ENCODE data around the gene SRI.
"Not testable (repeated sequence)": the region's sequence is repeated elsewhere in the genome, so short reads cannot be mapped to it uniquely, and the experiment has no call there.

The SRI gene, protein sequence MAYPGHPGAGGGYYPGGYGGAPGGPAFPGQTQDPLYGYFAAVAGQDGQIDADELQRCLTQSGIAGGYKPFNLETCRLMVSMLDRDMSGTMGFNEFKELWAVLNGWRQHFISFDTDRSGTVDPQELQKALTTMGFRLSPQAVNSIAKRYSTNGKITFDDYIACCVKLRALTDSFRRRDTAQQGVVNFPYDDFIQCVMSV

DNA sequence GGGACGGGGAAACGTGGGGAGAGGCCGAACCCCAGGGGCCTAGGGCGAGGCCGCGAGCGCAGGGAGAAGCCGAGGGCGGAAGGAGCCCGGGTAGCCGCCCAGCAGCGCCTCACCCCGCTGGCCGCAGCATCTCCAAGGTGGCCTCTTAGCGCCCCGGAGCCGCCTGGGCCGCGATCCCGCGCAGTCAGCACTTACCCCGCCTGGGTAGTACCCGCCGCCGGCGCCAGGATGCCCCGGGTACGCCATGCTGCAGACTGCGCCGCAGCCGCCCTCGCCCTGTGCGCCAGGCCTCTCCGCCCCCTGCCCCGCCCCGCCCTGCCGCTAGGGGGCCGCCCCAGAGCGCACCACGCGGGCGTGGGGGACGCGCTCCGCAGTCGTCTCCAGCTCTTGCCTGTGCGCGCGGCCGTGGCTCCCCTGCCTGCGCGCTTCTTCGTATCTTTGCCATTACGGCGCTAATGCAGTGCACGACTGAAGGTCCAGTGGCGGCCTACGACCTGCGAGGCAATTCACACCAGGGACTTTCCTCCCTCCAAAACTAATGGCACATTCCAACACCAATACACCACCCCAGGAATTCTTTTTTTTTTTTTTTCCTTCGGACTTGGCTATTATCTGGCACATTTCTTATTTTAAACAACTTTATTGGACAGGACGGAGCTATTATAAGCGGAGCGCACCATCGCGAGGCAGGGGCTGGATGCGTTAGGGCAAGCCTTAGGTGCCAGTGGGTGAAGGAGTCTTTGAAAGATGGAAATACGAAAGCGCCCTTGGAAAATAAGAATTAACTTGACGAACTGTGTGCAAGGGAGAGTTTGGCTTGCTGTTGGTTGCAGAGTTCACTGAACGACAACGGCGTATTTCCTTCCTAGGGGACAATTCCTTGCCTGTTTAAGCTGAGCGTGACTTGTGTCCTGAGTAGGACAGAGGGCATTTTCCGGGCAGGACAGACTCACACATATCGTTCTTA, at the start of gene SRI:
TSS of gene SRI (minus strand) at position 258 of the 967 bp plus-strand sequence. CDS start at position 246, 12 bp downstream.
- peak; percentile 31 for DNase-seq (ENCODE audit: low read depth)
- H3K4me3 ChIP-seq (ENCODE audit: control insufficient read depth, low read depth, low read length): peak within 1 kb of the TSS; percentile 70
- TF ChIP-seq, protein P1, sequence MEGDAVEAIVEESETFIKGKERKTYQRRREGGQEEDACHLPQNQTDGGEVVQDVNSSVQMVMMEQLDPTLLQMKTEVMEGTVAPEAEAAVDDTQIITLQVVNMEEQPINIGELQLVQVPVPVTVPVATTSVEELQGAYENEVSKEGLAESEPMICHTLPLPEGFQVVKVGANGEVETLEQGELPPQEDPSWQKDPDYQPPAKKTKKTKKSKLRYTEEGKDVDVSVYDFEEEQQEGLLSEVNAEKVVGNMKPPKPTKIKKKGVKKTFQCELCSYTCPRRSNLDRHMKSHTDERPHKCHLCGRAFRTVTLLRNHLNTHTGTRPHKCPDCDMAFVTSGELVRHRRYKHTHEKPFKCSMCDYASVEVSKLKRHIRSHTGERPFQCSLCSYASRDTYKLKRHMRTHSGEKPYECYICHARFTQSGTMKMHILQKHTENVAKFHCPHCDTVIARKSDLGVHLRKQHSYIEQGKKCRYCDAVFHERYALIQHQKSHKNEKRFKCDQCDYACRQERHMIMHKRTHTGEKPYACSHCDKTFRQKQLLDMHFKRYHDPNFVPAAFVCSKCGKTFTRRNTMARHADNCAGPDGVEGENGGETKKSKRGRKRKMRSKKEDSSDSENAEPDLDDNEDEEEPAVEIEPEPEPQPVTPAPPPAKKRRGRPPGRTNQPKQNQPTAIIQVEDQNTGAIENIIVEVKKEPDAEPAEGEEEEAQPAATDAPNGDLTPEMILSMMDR (IDR thresholded peaks at IDR 0.05; ENCODE audit: control insufficient read depth, insufficient read depth, low read depth, low read length, missing control alignments): peak; percentile 32

DNA sequence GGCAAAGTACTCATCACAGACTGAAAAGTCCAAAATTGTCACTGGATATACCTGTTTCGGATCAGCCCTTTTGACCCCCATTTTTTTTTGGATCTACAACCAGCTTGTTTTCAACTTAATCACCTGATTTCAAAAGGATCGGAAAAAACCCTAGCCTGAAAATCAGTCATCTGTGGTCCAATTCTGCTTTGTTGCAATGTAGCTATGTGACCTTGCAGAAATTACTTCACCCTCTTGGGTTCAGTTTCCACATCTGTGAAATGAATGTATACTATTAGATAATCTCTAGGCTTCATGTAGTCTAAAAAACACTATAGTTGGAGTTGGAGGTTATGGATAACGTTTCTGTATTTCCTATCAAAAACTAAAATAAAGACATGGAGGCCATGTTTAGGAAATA, 49.7 kb upstream of the SRI start:
- TF ChIP-seq, protein P1 (IDR thresholded peaks at IDR 0.05; ENCODE audit: control insufficient read depth, insufficient read depth, low read depth, low read length, missing control alignments): no peak
- DNase-seq (ENCODE audit: low read depth): no peak
- H3K4me3 ChIP-seq (ENCODE audit: control insufficient read depth, low read depth, low read length): no peak overlapping the region

GRCh38 chr7:88268858-88269257, 49.0 kb upstream of the SRI start:
- no peak overlapping the region for H3K4me3 ChIP-seq (ENCODE audit: control insufficient read depth, low read depth, low read length)
- TF ChIP-seq, protein P1 (IDR thresholded peaks at IDR 0.05; ENCODE audit: control insufficient read depth, insufficient read depth, low read depth, low read length, missing control alignments): no peak
- DNase-seq (ENCODE audit: low read depth): no peak

DNA sequence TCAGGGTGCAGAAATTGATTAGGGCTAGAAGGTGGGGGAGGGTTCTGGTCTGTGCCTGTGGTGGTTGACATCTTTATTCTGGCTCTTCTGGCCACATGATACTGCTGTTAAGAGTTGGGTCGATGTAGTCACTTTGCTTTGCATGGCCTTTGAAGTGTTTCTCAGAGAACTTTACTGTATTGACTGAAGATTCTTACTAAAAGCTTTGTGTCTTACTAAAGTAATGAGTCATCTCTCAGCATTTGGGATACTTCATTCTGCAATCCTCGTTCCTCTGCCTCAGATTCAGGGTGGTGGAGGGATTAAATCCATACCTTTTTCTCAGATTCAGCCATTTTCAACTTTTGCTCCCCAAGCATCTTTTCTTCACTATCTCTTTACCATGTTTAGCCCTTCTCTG, 48.2 kb upstream of the SRI start:
- no peak for DNase-seq (ENCODE audit: low read depth)
- H3K4me3 ChIP-seq (ENCODE audit: control insufficient read depth, low read depth, low read length): no peak overlapping the region
- TF ChIP-seq, protein P1 (IDR thresholded peaks at IDR 0.05; ENCODE audit: control insufficient read depth, insufficient read depth, low read depth, low read length, missing control alignments): no peak

- TF ChIP-seq, protein P1 (IDR thresholded peaks at IDR 0.05; ENCODE audit: control insufficient read depth, insufficient read depth, low read depth, low read length, missing control alignments): no peak
- DNase-seq (ENCODE audit: low read depth): no peak
- no peak overlapping the region for H3K4me3 ChIP-seq (ENCODE audit: control insufficient read depth, low read depth, low read length)
Observed at GRCh38 chr7:88267421-88267820, 47.6 kb upstream of the SRI start.

DNA sequence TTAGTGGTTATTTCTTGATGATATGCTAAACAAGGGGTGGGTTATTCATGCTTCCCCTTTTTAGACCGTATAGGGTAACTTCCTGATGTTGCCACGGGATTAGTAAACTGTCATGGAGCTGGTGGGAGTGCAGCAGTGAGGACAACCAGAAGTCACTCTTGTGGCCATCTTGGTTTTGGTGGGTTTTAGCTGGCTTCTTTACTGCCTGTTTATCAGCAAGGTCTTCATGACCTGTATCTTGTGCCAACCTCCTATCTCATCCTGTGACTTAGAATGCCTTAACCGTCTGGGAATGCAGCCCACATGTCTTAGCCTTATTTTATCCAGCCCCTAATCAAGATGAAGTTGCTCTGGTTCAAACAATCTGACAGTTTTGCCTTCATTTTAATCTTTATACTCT, 45.1 kb upstream of the SRI start:
- DNase-seq (ENCODE audit: low read depth): not testable (repeated sequence)

DNA sequence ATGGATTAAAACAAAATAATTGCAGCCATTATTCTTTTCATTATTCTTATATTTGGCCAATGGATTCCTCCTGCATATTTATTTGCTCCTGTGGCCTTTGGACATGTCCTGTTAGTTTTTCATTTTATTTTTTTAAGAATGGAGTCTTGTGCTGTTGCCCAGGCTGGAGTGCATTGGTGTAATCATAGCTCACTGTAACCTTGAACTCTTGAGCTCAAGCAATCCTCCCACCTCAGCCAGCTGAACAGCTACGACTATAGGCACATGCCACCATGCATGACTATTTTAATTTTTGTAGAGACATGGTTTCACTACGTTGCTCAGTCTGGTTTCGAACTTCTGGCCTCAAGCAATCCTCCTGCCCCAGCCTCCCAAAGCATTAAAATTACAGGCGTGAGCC, 42.7 kb upstream of the SRI start:
- no peak for DNase-seq (ENCODE audit: low read depth)
- no peak overlapping the region for H3K4me3 ChIP-seq (ENCODE audit: control insufficient read depth, low read depth, low read length)
- TF ChIP-seq, protein P1 (IDR thresholded peaks at IDR 0.05; ENCODE audit: control insufficient read depth, insufficient read depth, low read depth, low read length, missing control alignments): no peak

More for the DNA sequence above, 45.1 kb upstream of the SRI start:
- H3K4me3 ChIP-seq (ENCODE audit: control insufficient read depth, low read depth, low read length): not testable (repeated sequence)
